ENCODE data around the gene TRAF6. TPM values are rescaled to one million over a fixed set of nuclear protein-coding genes. Genes with fewer than 3 reads are reported as not detected.
"Not testable (repeated sequence)": the region's sequence is repeated elsewhere in the genome, so short reads cannot be mapped to it uniquely, and the experiment has no call there.

Gene TRAF6
- total RNA-seq, 3 donors from 2014 or later = 11.5 to 19.9 (median 16.8) TPM

GRCh38 chr11:36513965-36514364 is 3.9 kb upstream of the TRAF6 start:
- TF ChIP-seq POLR2AphosphoS5 (IDR thresholded peaks at IDR 0.05) = no peak
- no peak for TF ChIP-seq POLR2A (IDR thresholded peaks at IDR 0.05)
- no peak for TF ChIP-seq CTCF (IDR thresholded peaks at IDR 0.05)
- Histone ChIP-seq H3K4me3 (no peak overlapping the region), H3K27ac (no peak overlapping the region), H3K9me3 (peaks cover 5 to 7% of the 10 kb centered on the region in 2 donors), H3K36me3 (no peaks in the 10 kb centered on the region), H3K27me3 (no peaks in the 10 kb centered on the region), H3K4me1 (no peaks in the 10 kb centered on the region)
- no peak for DNase-seq (ENCODE audit: low spot score in 2 of 2)
- intact Hi-C loops (cut with DNase I; ENCODE audit: low total_unique reads) = no loop called here

- Histone ChIP-seq H3K27ac (no peak overlapping the region), H3K4me1 (peaks cover 0 to 4% of the 10 kb centered on the region in 2 donors), H3K27me3 (no peaks in the 10 kb centered on the region), H3K9me3 (peaks cover 5 to 7% of the 10 kb centered on the region in 2 donors), H3K36me3 (no peaks in the 10 kb centered on the region), H3K4me3 (no peak overlapping the region)
- DNase-seq (ENCODE audit: low spot score in 2 of 2) = no peak
- no peak for TF ChIP-seq POLR2AphosphoS5 (IDR thresholded peaks at IDR 0.05)
- no peak for TF ChIP-seq POLR2A (IDR thresholded peaks at IDR 0.05)
- no peak for TF ChIP-seq CTCF (IDR thresholded peaks at IDR 0.05)
- intact Hi-C loops (cut with DNase I; ENCODE audit: low total_unique reads) = no loop called here
Measured at GRCh38 chr11:36512016-36512415, 1.9 kb upstream of the TRAF6 start.

- H3K36me3 ChIP-seq; intact Hi-C loops (cut with DNase I; ENCODE audit: low total_unique reads); DNase-seq (ENCODE audit: low spot score in 2 of 2); H3K4me1 ChIP-seq; H3K27ac ChIP-seq; H3K9me3 ChIP-seq; H3K27me3 ChIP-seq: not testable (repeated sequence)
- H3K4me3 ChIP-seq = peak overlapping the region in 2 of 3 donors; percentile 79 to 93
Measured at GRCh38 chr11:36511062-36511461, 990 bp upstream of the TRAF6 start.

GRCh38 chr11:36510594-36510942 is 496 bp upstream of the TRAF6 start:
- intact Hi-C loops (cut with DNase I; ENCODE audit: low total_unique reads) = no loop called here
- no peaks in the 10 kb centered on the region for H3K27me3 ChIP-seq
- no peak for DNase-seq (ENCODE audit: low spot score in 2 of 2)
- peak overlapping the region; percentile 90 to 97 for H3K27ac ChIP-seq
- peak overlapping the region; percentile 79 to 98 (median 93) for H3K4me3 ChIP-seq
- TF ChIP-seq POLR2AphosphoS5 (IDR thresholded peaks at IDR 0.05) = no peak
- no peak for TF ChIP-seq POLR2A (IDR thresholded peaks at IDR 0.05)
- TF ChIP-seq CTCF (IDR thresholded peaks at IDR 0.05) = no peak
- H3K4me1 ChIP-seq = peaks cover 0 to 4% of the 10 kb centered on the region in 2 donors
- H3K9me3 ChIP-seq = peaks cover 5 to 7% of the 10 kb centered on the region in 2 donors
- no peaks in the 10 kb centered on the region for H3K36me3 ChIP-seq

- intact Hi-C loops (cut with DNase I; ENCODE audit: low total_unique reads) = no loop called here
Measured at GRCh38 chr11:36509201-36509639, 852 bp downstream of the TRAF6 start.

More at GRCh38 chr11:36509201-36509639, 852 bp downstream of the TRAF6 start:
- peaks cover 5 to 7% of the 10 kb centered on the region in 2 donors for H3K9me3 ChIP-seq
- TF ChIP-seq POLR2AphosphoS5 (IDR thresholded peaks at IDR 0.05) = no peak
- no peak for TF ChIP-seq CTCF (IDR thresholded peaks at IDR 0.05)
- no peak for TF ChIP-seq POLR2A (IDR thresholded peaks at IDR 0.05)
- H3K4me1 ChIP-seq = peaks cover 0 to 4% of the 10 kb centered on the region in 2 donors
- peak overlapping the region; percentile 79 to 98 (median 93) for H3K4me3 ChIP-seq
- H3K27ac ChIP-seq = peak overlapping the region; percentile 90 to 97
- H3K27me3 ChIP-seq = no peaks in the 10 kb centered on the region
- no peak for DNase-seq (ENCODE audit: low spot score in 2 of 2)
- no peaks in the 10 kb centered on the region for H3K36me3 ChIP-seq

Measured in breast epithelium (tissue), 4 donors.